Hepatocyte (in vitro differentiated cells): Measurements from ENCODE around the gene CCDC32.

Source experiments
- CTCF ChIP-seq: fragments of 200-600 bp; sonication (generic); IDR thresholded peaks from 2 replicates; pipeline ENCODE4 v1.5.1; 2016; ENCODE audit warnings: antibody characterized with exemption, mild to moderate bottlenecking; ENCODE audit not compliant: poor library complexity
- EZH2 ChIP-seq: fragments of 200-600 bp; sonication (generic); IDR thresholded peaks from 2 replicates; pipeline ENCODE4 v1.6.1; 2016; ENCODE audit warnings: antibody characterized with exemption, mild to moderate bottlenecking, borderline replicate concordance
- EZH2phosphoT487 ChIP-seq: fragments of 200-600 bp; sonication (generic); IDR thresholded peaks from one replicate; pipeline ENCODE4 v1.6.1; 2018; ENCODE audit warnings: antibody characterized with exemption, mild to moderate bottlenecking, low read depth, moderate library complexity; ENCODE audit not compliant: unreplicated experiment, severe bottlenecking

DNA sequence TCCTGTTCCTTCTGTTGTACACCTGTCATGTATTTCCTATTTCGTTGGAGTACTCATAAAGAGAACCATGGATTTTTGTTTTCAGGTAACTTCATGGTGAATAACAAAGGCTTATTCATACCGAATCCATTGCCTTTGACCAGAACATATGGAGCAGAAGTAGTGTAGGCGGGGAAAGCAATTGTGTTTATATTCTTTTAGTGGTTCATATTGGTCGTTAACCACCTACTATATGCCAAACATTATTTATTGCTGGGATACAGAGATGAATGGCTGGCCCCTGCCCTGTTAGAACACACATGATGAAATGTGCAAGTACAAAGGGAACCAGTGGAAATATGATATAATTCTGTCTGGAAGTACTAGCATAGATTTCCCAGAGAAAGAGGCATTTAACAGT is 14.1 kb upstream of the CCDC32 start:
- TF ChIP-seq CTCF (no peak), EZH2 (no peak), EZH2phosphoT487 (no peak)
